ENCODE data around the gene EPHA6. TPM values are rescaled to one million over a fixed set of nuclear protein-coding genes. Genes with fewer than 3 reads are reported as not detected.

EPHA6 gene
- total RNA-seq, 4 donors from 2014 or later: 0.60 to 3.8 (median 3.0) TPM

DNA sequence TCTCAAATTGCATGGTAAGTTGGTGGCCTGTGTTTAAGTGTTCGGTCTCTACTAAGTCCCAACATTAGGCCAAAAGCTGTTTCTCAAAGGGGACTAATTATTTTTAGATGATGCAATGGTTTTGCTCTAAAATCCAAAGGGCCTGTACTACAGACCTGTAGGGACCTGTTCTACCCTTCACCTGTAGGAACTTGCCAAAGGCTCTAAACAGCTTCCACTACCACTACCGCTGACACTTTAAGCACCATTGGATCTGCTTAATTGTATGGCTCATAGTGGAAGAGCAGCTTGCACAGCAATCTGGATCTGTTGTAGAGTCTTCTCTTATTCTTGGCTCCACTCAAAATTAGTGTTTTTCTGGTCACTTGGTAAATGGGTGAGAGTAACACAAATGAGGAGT, 346.8 kb downstream of the EPHA6 start:
- no peak for DNase-seq
- H3K4me3 ChIP-seq: no peak overlapping the region
- H3K9me3 ChIP-seq: no peaks in the 10 kb centered on the region
- H3K27me3 ChIP-seq: no peaks in the 10 kb centered on the region
- no peak overlapping the region for H3K27ac ChIP-seq
- no peaks in the 10 kb centered on the region for H3K36me3 ChIP-seq
- H3K4me1 ChIP-seq: no peaks in the 10 kb centered on the region
- TF ChIP-seq POLR2A (IDR thresholded peaks at IDR 0.05) (no peak), POLR2AphosphoS5 (IDR thresholded peaks at IDR 0.05) (no peak)
- intact Hi-C loops (cut with DNase I; ENCODE audit: low total_unique reads): no loop called here
- WGBS, 2 donors (ENCODE audit: low coverage in 1 of 2): 91% methylated on average over 2 of the region's 2 CpGs; no CpG with 5 or more reads in 1 of the 2 donors
- in situ Hi-C loops (cut with MboI; ENCODE audit: low pct_ligation_motif_present in 1 of 4, low pct_unique_long_range_greater_than_20kb in 1 of 4, low sequenced_read_pairs in 3 of 4): no loop called here

DNA sequence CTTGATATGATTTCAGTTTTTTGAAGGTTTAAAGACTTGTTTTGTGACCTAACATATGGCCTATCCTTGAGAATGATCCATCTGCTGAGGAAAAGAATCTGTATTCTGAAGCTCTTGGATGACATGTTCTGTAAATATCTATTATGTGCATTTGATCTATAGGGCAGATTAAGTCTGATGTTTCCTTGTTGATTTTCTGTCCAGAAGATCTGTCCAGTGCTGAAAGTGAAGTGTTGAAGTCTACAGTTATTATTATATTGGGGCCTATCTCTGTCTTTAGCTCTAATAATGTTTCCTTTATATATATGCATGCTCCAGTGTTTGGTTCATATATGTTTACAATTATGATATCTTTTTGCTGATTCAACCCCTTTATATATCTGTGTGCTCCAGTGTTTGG, 362.8 kb downstream of the EPHA6 start:
- no peak for TF ChIP-seq POLR2A (IDR thresholded peaks at IDR 0.05)
- TF ChIP-seq EP300 (IDR thresholded peaks at IDR 0.05; ENCODE audit: low read depth): no peak
- TF ChIP-seq POLR2AphosphoS5 (IDR thresholded peaks at IDR 0.05): no peak
- TF ChIP-seq, protein P1, sequence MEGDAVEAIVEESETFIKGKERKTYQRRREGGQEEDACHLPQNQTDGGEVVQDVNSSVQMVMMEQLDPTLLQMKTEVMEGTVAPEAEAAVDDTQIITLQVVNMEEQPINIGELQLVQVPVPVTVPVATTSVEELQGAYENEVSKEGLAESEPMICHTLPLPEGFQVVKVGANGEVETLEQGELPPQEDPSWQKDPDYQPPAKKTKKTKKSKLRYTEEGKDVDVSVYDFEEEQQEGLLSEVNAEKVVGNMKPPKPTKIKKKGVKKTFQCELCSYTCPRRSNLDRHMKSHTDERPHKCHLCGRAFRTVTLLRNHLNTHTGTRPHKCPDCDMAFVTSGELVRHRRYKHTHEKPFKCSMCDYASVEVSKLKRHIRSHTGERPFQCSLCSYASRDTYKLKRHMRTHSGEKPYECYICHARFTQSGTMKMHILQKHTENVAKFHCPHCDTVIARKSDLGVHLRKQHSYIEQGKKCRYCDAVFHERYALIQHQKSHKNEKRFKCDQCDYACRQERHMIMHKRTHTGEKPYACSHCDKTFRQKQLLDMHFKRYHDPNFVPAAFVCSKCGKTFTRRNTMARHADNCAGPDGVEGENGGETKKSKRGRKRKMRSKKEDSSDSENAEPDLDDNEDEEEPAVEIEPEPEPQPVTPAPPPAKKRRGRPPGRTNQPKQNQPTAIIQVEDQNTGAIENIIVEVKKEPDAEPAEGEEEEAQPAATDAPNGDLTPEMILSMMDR (IDR thresholded peaks at IDR 0.05): no peak
- H3K9me3 ChIP-seq: peaks cover 2 to 5% of the 10 kb centered on the region in 2 donors
- H3K36me3 ChIP-seq: no peaks in the 10 kb centered on the region
- intact Hi-C loops (cut with DNase I; ENCODE audit: low total_unique reads): no loop called here
- no peak for DNase-seq
- in situ Hi-C loops (cut with MboI; ENCODE audit: low pct_ligation_motif_present in 1 of 4, low pct_unique_long_range_greater_than_20kb in 1 of 4, low sequenced_read_pairs in 3 of 4): no loop called here
- no peak overlapping the region for H3K4me3 ChIP-seq
- no peaks in the 10 kb centered on the region for H3K4me1 ChIP-seq
- H3K27ac ChIP-seq: no peak overlapping the region
- no peaks in the 10 kb centered on the region for H3K27me3 ChIP-seq

DNA sequence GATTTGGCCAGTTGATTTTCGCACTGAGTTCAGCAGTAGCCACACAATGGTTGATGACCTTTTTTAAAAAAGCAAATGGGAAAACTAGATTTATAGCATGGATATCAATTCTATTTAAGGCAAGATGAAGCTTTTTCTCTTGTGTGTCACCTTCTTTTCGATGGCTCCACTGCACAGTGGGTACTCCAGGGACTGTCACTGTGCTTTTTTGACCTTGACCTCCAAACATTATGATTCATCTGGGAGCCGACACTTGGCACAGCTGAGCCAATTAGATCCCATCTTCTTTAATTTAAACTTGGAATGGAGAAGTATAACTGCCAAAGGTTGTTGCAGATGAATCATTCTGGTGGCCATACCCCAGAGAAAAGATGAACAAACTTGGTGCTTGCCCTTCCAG, 367.3 kb downstream of the EPHA6 start:
- Histone ChIP-seq H3K4me3 (no peak overlapping the region), H3K27me3 (no peaks in the 10 kb centered on the region), H3K4me1 (no peaks in the 10 kb centered on the region), H3K36me3 (no peaks in the 10 kb centered on the region), H3K9me3 (peaks cover 0 to 5% of the 10 kb centered on the region in 2 donors), H3K27ac (no peak overlapping the region)
- in situ Hi-C loops (cut with MboI; ENCODE audit: low pct_ligation_motif_present in 1 of 4, low pct_unique_long_range_greater_than_20kb in 1 of 4, low sequenced_read_pairs in 3 of 4) (no loop called here), intact Hi-C loops (cut with DNase I; ENCODE audit: low total_unique reads) (no loop called here)
- no peak for DNase-seq
- TF ChIP-seq POLR2A (IDR thresholded peaks at IDR 0.05) (no peak), EP300 (IDR thresholded peaks at IDR 0.05; ENCODE audit: low read depth) (no peak), POLR2AphosphoS5 (IDR thresholded peaks at IDR 0.05) (no peak)
- TF ChIP-seq, protein P1 (IDR thresholded peaks at IDR 0.05): no peak
- WGBS, 2 donors (ENCODE audit: low coverage in 1 of 2): 72 to 78% methylated on average over 3 of the region's 3 CpGs

DNA sequence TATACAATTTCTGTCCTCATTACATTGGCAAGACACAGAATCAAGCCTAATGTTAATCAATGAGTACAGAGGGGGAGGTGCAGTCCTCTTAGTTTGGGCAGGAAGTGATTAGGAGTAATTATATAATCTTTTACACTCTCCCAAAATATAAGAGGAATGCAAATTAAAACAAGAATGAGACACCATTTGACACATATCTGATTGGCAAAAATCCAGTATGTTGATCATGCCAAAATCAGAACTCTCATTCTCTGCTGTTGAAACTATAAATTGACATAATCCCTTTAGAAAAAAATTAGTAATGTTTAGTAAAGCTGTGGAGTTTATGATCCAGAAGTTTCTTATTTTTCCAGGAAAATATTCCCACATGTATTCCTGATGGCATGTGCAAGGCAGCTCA, 373.4 kb downstream of the EPHA6 start:
- no peak for TF ChIP-seq POLR2A (IDR thresholded peaks at IDR 0.05)
- TF ChIP-seq, protein P1 (IDR thresholded peaks at IDR 0.05): no peak
- no peaks in the 10 kb centered on the region for H3K36me3 ChIP-seq
- intact Hi-C loops (cut with DNase I; ENCODE audit: low total_unique reads) (no loop called here), in situ Hi-C loops (cut with MboI; ENCODE audit: low pct_ligation_motif_present in 1 of 4, low pct_unique_long_range_greater_than_20kb in 1 of 4, low sequenced_read_pairs in 3 of 4) (no loop called here)
- H3K4me3 ChIP-seq: no peak overlapping the region
- H3K4me1 ChIP-seq: no peaks in the 10 kb centered on the region
- no peak overlapping the region for H3K27ac ChIP-seq
- DNase-seq: no peak
- no peaks in the 10 kb centered on the region for H3K27me3 ChIP-seq
- no peaks in the 10 kb centered on the region for H3K9me3 ChIP-seq

DNA sequence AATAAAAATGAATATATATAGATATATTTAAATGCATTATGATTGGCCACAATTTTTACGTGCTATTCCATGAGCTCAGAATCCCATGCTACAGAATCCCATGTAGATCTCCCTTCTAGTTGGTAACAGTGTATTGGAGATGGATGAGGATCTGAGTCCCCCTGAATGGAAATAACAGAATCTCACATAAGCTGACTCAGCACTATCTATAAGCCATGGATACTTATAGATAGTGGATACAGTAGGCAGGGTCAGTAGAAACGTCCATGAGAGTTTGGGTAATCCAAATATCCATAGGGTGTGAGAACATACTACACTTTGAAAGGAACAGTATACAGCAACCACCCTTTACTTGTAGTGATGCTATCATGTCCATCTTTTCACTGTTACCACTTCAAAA, 375.4 kb downstream of the EPHA6 start:
- H3K9me3 ChIP-seq: no peaks in the 10 kb centered on the region
- in situ Hi-C loops (cut with MboI; ENCODE audit: low pct_ligation_motif_present in 1 of 4, low pct_unique_long_range_greater_than_20kb in 1 of 4, low sequenced_read_pairs in 3 of 4): no loop called here
- WGBS, 2 donors (ENCODE audit: low coverage in 1 of 2): 62 to 86% methylated on average over 1 to 2 of the region's 2 CpGs

More for the DNA sequence above, 375.4 kb downstream of the EPHA6 start:
- TF ChIP-seq EP300 (IDR thresholded peaks at IDR 0.05; ENCODE audit: low read depth) (no peak), POLR2A (IDR thresholded peaks at IDR 0.05) (no peak), POLR2AphosphoS5 (IDR thresholded peaks at IDR 0.05) (no peak)
- TF ChIP-seq, protein P1 (IDR thresholded peaks at IDR 0.05): no peak
- intact Hi-C loops (cut with DNase I; ENCODE audit: low total_unique reads): no loop called here
- Histone ChIP-seq H3K4me1 (no peaks in the 10 kb centered on the region), H3K27ac (no peak overlapping the region), H3K36me3 (no peaks in the 10 kb centered on the region), H3K27me3 (no peaks in the 10 kb centered on the region), H3K4me3 (no peak overlapping the region)
- DNase-seq: no peak

Measured in transverse colon (tissue), 4 donors.